NCI-H82 treated with DMSO at 0.1 percent for 48 hours (cell line): ENCODE measurements around the gene ANO6.

Experiments
- DNase-seq: peaks from one replicate; lab custom pipeline; 2025; ENCODE audit not compliant: unreplicated experiment; lab: John Stamatoyannopoulos, UW

ANO6 gene

GRCh38 chr12:45398552-45398951 lies 182.7 kb downstream of the ANO6 start:
- DNase-seq, result no peak

- no peak for DNase-seq
These were observed 185.1 kb downstream of the ANO6 start for GRCh38 chr12:45400991-45401390.

GRCh38 chr12:45402288-45402687 lies 186.4 kb downstream of the ANO6 start:
- no peak for DNase-seq

GRCh38 chr12:45406988-45407850 lies 191.3 kb downstream of the ANO6 start:
- no peak for DNase-seq

- DNase-seq, result no peak
These were observed 192.3 kb downstream of the ANO6 start for GRCh38 chr12:45407981-45408728.

- DNase-seq, result no peak
These were observed 192.8 kb downstream of the ANO6 start for GRCh38 chr12:45408729-45409114.

- DNase-seq, result no peak
These were observed 194.1 kb downstream of the ANO6 start for GRCh38 chr12:45409966-45410365.

GRCh38 chr12:45411626-45412025 lies 195.7 kb downstream of the ANO6 start:
- DNase-seq, result no peak

- DNase-seq, result no peak
These were observed 199.5 kb downstream of the ANO6 start for GRCh38 chr12:45415393-45415817.

- no peak for DNase-seq
These were observed 200.2 kb downstream of the ANO6 start for GRCh38 chr12:45416126-45416525.

GRCh38 chr12:45418520-45418919 lies 202.6 kb downstream of the ANO6 start:
- peak; percentile 54 for DNase-seq

GRCh38 chr12:45419317-45419814 lies 203.5 kb downstream of the ANO6 start:
- DNase-seq, result no peak

GRCh38 chr12:45421736-45422135 lies 205.8 kb downstream of the ANO6 start:
- DNase-seq, result no peak

- no peak for DNase-seq
These were observed 208.0 kb downstream of the ANO6 start for GRCh38 chr12:45423931-45424330.

GRCh38 chr12:45425426-45425825 lies 209.5 kb downstream of the ANO6 start:
- no peak for DNase-seq

GRCh38 chr12:45426294-45426693 lies 210.4 kb downstream of the ANO6 start:
- DNase-seq, result no peak

- DNase-seq, result no peak
These were observed 211.1 kb downstream of the ANO6 start for GRCh38 chr12:45427042-45427441.

- DNase-seq, result no peak
These were observed 213.9 kb downstream of the ANO6 start for GRCh38 chr12:45429831-45430230.

GRCh38 chr12:45431126-45431525 lies 215.2 kb downstream of the ANO6 start:
- no peak for DNase-seq

GRCh38 chr12:45432710-45433109 lies 216.8 kb downstream of the ANO6 start:
- no peak for DNase-seq

- no peak for DNase-seq
These were observed 217.6 kb downstream of the ANO6 start for GRCh38 chr12:45433441-45433868.

- DNase-seq, result no peak
These were observed 218.2 kb downstream of the ANO6 start for GRCh38 chr12:45434094-45434493.
